ENCODE results near the gene ZSWIM8.

- TF ChIP-seq EGR1 (IDR thresholded peaks at IDR 0.05): no peak
- no peak for TF ChIP-seq ZBTB7A (IDR thresholded peaks at IDR 0.05; ENCODE audit: low read depth)
- no peak for TF ChIP-seq YY1 (IDR thresholded peaks at IDR 0.05; ENCODE audit: low read depth)
- no peak for TF ChIP-seq USF1 (IDR thresholded peaks at IDR 0.05)
- TF ChIP-seq EP300 (IDR thresholded peaks at IDR 0.05; ENCODE audit: borderline replicate concordance): no peak
- no peak for TF ChIP-seq MAX (IDR thresholded peaks at IDR 0.05)
- no peak for TF ChIP-seq TCF12 (IDR thresholded peaks at IDR 0.05; ENCODE audit: low read depth)
- TF ChIP-seq CEBPB (IDR thresholded peaks at IDR 0.05): no peak
- no peak for TF ChIP-seq CREB1 (IDR thresholded peaks at IDR 0.05; ENCODE audit: low read depth)
- TF ChIP-seq RAD21 (IDR thresholded peaks at IDR 0.05; ENCODE audit: low read depth): no peak
- TF ChIP-seq REST (IDR thresholded peaks at IDR 0.05; ENCODE audit: low read depth): no peak
- TF ChIP-seq TAF1 (IDR thresholded peaks at IDR 0.05; ENCODE audit: low read depth): no peak
- no peak for TF ChIP-seq FOXM1 (IDR thresholded peaks at IDR 0.05; ENCODE audit: borderline replicate concordance, low read depth)
- TF ChIP-seq TEAD4 (IDR thresholded peaks at IDR 0.05): no peak
Observed at GRCh38 chr10:73808021-73808815, 22.8 kb downstream of the ZSWIM8 start.
